ENCODE measurements around the gene MPZL1.

The MPZL1 gene

GRCh38 chr1:167721617-167722151 lies at the start of gene MPZL1:
Gene MPZL1, plus strand, starts transcription at chr1:167721982. Its CDS starts 170 bp downstream, at chr1:167722152.
- DNase-seq, result peak; percentile 90

DNA sequence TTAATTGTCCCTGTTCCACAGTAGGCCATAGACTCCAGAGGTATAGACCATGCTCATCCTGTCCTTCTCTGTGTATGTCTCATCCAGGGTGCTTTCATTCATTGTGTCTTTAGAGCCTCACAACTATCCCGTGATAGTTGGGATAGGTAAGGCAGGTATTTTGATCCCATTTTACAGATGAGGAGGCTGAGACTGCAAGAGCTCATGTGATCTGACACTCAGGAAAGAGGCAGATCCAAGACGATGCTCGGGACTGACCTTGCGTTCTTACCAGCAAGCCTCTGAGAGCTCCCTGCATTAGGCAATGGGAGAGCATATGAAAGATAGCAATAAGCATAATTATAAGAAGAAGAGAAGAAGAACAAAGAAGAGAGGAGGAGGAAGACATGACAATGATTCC lies 49.0 kb upstream of the MPZL1 start:
- DNase-seq, result no peak

DNA sequence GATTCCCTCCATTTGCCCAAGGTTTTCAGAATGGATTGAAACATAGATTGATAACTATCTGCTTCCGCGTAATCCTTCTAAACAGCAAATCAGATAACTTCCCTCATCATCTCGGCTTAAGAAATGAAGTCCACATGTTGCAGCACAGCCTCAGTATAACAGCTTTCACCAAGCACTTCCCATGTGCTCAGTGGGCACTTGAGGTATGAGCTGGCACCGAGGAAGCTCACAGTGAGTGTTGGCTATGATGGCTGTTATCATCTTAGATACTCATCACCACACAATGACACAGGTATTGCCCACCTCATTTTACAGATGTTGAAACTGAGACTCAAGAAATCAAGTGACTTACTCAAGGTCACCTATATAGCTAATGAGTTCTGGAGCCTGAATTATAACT lies 48.5 kb upstream of the MPZL1 start:
- peak; percentile 71 for DNase-seq

- DNase-seq, result peak; percentile 19
Observed at GRCh38 chr1:167674156-167674555, 47.6 kb upstream of the MPZL1 start.

GRCh38 chr1:167675440-167675839 lies 46.3 kb upstream of the MPZL1 start:
- no peak for DNase-seq

GRCh38 chr1:167676205-167676915 lies 45.4 kb upstream of the MPZL1 start:
- DNase-seq, result no peak

DNA sequence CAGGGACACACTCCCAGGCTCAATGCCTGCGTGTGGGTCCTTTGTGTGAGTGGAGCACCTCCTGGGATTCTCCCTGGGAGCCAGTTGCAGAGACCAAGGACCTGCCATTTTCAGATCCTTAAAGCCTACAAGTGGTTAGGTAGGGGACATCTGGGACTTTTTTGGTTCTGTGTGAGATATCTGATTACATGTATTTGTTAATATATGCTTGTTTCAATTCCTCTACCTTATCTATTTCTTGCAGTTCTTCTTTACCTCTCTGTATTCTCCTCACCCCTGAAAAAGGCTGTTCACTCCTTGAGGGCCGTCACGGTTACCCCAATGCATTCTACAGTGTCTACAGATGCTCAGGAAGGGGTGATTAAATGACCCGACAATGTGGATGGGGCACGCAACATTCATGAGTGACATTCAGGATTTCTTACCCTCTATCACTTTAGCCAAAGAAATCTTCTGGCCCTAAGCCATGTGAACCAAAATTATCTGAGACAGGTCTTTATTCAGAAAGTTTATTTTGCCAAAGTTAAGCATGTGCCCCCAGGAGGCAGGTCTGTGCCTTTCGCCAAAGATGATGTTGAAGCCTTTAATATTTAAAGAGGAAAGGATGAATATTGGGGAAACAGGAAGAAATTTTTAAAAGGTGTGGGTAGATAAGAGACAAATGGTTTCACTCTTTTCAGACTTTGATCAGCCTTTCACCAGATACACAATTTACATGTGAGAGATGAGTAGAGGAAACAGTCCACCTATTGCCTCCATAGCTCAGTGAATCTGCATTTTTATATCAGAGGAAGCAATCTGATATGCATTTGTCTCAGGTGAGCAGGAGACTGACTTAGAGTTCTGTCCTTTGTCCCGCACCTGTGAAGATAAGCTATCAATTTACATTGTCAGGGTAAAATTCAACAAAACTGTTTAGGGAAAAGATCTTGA lies 44.6 kb upstream of the MPZL1 start:
- DNase-seq, result no peak

DNA sequence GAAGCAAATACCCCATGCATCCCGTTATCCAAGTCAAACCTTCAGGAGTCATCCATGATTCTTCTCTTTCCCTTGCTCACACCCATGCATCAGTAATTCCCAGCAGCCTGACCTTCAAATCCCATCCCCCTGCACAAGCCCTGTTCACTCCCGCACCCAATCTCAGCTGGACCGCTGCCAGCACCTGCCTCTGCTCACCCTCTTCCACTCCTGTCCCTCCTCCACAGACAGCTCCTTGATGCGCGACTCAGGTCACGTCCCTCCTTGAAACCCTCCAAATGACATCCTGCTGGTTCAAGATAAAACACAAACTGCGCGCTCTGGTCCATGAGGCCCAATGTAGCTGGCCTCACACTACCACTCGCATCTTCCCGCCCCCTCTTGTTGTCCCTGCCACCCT lies 43.4 kb upstream of the MPZL1 start:
- DNase-seq, result no peak

- DNase-seq, result no peak
Observed at GRCh38 chr1:167678838-167679237, 42.9 kb upstream of the MPZL1 start.

- peak; percentile 74 for DNase-seq
Observed at GRCh38 chr1:167679714-167680113, 42.1 kb upstream of the MPZL1 start.

GRCh38 chr1:167681024-167681423 lies 40.8 kb upstream of the MPZL1 start:
- DNase-seq, result no peak

DNA sequence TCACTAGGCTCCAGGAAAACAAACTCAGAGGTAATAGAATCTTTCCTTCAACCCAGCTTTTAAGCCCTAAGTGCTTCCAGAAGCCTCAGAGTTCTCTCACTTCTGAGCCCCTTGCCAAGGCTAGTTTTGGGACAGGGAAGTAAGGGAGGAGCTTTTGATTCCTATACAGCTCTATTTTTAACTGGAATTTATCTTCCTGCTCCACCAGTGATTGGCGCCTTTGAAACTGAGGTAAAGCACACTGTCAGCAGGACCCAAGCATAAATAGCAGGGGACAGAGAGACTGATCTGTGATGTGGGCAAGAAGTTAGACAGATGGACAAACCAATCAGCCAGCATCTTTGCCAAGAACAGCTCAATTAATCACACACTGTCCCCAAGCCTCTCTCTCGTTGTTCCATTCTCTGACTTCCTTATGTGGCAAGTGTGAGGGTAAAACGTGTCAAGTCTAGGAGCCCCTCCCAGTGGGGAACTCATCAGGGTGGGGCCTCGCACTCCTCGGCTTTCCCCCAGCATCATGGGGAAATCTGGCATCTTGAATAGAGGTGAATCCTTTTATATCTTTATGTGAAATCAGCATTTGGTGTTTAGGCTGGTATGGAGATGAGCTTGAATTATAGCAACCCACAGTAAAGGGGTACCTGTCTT lies 40.2 kb upstream of the MPZL1 start:
- DNase-seq, result peak; percentile 33

GRCh38 chr1:167683226-167683625 lies 38.6 kb upstream of the MPZL1 start:
- DNase-seq, result no peak

DNA sequence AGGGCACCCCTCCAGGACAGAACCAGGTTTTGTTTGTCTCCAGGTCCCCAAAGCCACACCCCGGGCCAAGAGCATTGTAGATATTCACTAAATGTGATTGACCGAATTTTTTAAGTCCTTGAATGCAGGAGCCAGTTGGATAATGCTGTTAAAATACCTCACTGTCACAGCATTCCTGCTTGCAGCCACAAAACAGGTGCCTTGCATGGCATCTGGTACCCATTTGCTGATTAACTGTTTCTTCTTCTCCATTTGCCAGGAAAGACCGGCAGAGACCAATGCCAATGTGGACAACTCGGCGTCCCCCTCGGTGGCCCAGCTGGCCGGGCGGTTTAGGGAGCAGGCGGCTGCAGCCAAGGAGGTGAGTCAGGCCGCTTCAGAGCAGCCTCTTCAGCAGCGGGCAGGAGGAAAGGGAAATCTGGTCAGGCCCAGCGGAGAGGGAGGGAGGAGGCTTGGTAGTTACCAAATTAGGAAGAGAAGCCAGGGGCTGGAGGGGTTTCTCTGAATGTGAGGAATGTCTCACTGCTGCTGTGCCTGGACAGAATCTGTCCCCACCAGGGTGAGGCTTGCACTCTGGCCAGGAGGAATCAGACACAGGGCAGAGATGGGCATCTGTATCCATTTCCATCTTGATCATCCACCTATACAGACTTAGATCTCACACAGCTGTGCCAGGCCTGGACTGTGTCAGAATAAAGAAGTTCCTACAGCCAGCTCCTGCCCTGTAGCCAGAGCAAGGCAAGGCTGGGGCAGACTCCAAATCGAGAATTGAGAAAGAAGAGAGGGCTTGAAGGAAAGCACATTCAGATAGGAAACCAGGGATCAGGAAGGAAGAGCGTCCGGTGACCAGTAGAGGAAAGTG lies 37.9 kb upstream of the MPZL1 start:
- no peak for DNase-seq

- DNase-seq, result no peak
Observed at GRCh38 chr1:167685844-167686243, 35.9 kb upstream of the MPZL1 start.

DNA sequence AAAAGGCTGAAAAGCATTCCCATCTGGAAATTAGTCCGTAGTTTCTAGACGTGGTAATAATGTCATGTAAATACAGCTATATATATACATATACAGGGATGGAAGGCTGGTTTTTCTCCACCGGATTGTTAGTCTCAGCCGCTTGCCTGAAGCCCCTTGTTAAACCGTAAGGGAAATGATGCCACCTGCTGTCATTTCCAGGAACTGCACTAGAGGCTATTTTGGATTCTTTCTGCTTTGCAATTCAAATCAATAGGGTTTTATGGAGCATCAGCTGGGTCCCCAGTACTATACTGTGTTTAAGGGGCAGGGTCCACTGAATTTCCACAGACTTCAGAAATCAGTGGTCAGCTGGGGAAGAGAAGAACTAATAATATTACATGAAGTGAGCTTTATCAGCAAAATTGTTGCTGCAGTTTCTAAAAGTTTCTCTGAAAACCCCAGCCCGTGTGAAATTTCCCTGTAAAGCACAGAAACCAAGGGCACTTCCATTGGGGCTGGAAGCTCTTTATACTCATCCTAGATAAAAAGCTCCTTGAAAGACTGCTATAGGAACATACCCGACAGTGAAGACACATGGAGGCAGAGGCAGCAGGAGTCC lies 33.8 kb upstream of the MPZL1 start:
- DNase-seq, result peak; percentile 77

GRCh38 chr1:167689567-167689920 lies 32.2 kb upstream of the MPZL1 start:
- peak; percentile 87 for DNase-seq

GRCh38 chr1:167690053-167690452 lies 31.7 kb upstream of the MPZL1 start:
- DNase-seq, result no peak

- DNase-seq, result no peak
Observed at GRCh38 chr1:167693425-167694045, 28.2 kb upstream of the MPZL1 start.

DNA sequence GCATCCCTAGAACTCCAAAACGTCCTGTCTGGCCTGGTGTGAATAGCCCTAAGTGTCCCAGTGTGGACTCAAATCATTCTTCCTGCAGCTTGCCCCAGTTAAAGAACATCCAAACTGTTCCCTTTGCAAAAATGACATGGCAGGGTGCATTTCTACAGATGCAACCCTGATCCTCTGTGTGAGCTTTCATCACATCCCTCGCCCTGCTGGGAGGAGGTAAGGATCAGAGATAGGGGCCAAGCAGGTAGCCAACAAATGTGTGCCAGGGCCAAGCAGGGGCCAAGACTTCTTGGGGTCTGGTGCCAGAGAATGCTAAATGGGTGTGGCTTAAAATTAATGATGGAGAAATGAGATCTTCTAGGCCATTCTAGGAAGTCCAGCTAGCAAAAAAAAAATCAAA lies 27.1 kb upstream of the MPZL1 start:
- DNase-seq, result no peak

- peak; percentile 44 for DNase-seq
Observed at GRCh38 chr1:167695147-167695546, 26.6 kb upstream of the MPZL1 start.
